GM19468 (cell line): ENCODE measurements around the gene SERPINA6.
A peak's percentile ranks its signal among the peaks of the same experiment; 100 is the strongest.
"Not testable (repeated sequence)": the region's sequence is repeated elsewhere in the genome, so short reads cannot be mapped to it uniquely, and the experiment has no call there.

Experiments used
- ATAC-seq: cut with Tn5 transposase; IDR thresholded peaks from one replicate; pipeline ENCODE4 v1.9.1; 2021; ENCODE audit warnings: mild to moderate bottlenecking, moderate library complexity, moderate number of reproducible peaks; ENCODE audit not compliant: unreplicated experiment; ENCODE audit errors: extremely low read depth

SERPINA6 gene

DNA sequence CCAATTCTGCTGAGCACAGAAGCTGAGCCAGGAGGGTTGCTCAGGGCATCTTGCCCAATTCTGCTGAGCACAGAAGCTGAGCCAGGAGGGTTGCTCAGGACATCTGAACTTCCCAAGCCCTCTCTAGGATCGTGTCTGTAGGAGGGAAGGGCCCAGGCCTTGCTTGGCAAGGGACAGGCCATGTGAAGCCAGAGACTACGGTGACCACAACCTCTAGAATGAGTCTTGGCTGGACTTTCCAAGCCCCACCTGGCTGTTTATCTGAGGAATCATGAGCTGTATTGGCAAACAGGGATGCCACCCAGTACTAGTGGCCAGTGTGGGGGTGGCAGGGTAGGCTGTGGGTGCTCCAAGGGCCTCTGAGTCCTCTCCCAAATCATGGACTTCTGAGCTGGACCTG is 7.7 kb upstream of the SERPINA6 start:
- no peak for ATAC-seq

DNA sequence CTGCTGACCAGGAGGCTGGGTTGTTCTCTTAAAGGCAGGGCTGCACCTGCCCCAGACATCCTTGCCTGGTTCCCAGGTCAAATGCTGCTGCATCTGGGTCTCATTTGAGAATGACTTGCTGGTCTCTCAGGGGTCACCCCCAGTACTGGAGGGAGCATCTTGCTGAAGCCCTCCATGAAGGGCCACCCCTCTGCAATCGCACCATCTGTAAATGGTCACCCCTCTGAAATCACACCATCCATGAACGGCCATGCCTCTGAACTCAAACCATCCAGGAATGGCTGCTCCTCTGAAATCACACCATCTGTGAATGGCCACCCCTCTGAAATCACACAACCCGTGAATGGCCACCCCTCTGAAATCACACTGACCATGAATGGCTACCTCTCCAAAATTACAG is 7.3 kb upstream of the SERPINA6 start:
- ATAC-seq: no peak

DNA sequence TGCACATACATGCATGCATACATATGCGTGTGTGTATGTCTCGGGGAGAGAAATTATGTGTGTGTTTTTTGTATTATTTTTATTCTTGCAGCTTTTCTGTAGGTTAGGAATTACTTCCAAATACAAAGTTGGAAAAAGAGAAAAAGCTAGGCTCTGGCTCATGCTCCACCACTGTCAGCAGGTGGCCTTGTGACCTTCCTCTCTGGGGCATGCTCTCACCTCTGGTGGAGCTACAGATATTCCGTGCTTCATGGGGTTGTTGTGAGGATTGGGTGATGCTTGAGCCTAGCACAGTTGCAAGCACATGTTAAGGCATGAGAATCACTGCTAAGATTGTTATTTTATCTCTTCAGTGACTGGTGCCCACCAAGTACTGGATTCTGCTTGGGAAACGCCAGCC is 6.7 kb upstream of the SERPINA6 start:
- no peak for ATAC-seq

DNA sequence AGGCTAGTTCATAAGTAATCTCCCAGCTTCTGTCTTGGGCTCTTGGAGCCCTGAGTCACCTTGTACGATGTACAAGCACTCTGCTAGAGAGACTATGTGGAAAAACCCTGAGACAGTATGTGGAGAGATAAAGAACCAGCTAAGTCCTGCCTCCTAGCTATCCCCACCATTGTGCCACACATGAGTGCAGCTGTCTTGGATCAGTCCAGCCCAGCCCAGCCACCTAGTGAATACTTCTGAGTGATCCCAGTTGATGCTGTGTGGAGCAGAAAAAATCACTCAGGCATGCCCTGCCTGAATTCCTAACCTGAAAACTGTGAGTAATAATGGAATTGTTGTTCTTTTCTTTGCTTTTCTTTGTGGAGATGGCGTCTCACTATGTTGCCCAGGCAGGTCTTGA is 5.1 kb upstream of the SERPINA6 start:
- ATAC-seq: no peak

DNA sequence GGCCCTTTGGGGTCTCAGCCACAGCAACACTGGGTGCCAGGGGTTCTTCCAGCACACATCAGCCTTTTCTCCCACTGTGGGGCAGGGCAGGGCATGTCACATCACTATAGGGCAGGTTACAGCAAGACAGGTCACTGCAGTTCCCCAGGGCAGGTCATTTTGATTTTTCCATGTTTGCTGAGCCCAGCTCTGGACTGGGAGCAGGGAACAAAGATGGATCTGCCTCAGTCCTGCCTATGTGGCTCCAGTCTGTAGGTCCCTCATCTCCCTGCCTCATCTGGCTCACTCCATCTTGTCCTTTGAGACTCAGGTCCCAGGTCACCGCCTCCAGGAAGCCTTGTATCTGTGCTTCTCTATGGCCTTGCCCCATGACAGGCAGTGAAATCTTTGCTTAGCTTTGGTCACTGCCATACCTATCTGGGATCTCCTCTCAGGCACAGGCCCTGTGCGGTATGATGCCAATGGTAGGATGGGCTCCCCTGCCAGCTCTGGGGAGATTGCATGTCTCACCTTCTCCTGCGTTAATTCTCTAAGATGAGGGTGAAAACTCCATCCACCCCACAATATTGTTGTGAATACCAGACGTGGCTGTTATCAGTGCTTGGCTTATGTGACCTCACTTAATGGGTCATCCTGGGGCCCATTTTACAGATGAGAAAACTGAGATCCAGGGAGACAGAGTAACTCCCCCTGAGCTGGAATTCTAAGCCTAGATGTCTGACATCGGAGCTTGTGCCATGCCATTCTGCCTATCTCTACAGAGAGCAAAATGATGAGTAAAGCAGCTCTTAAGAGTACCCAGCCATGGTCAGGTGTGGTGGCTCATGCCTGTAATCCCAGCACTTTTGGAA is 1.5 kb downstream of the SERPINA6 start:
- no peak for ATAC-seq

DNA sequence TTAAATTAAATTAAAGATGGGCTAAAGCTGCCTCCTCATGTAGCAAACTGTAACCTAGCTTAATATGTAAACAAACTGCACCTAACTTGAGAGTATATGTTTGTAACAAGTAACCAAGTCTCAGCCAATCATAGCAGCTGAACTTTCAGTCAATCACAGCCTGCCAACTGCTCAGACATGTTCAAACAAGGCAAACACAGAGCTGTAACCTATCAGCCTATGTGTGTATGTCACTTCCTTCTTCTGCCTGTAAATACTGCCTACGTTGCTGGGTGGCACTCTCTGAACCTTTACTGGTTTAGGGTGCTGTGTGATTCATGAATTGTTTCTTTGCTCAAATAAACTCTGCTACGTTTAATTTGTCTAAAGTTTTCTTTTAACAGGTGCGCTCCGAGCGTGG is 2.9 kb downstream of the SERPINA6 start:
- ATAC-seq: peak; percentile 43

DNA sequence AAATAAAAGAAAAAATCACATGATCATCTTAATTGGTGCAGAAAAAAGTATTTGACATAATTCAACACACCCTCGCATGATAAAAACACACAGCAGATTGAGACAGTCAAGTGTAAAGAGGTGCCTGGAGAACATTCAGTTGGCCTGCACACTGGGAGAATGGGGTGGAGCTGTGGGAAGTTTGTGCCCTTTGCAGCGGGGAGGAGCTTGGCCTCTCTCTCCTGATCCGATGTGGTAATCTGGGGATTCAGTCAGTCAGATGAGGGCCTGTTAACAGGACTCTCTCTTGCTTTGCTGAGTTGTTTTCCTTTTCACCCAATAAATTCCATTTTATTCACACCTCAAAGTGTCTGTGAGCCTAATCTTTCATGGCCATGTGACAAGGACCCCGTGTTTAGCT is 5.9 kb downstream of the SERPINA6 start:
- ATAC-seq: no peak

DNA sequence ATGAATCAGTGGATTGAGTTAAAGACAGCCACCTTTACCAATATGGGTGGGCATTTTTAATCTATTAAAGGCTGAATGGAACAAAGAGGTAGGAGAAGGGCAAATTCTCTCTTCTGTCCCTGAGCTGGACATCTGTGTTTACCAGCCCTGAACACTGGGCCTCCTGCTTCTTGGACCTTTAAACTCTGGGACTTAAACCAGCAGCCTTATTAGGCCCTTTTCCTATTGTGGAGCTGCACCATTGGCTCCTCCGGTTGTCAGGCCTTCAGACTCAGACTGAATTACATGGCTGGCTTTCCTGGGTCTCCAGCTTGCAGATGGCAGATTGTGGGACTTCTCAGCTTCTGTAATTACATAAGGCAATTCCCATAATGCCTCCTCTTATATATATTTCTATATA is 6.4 kb downstream of the SERPINA6 start:
- ATAC-seq: no peak

DNA sequence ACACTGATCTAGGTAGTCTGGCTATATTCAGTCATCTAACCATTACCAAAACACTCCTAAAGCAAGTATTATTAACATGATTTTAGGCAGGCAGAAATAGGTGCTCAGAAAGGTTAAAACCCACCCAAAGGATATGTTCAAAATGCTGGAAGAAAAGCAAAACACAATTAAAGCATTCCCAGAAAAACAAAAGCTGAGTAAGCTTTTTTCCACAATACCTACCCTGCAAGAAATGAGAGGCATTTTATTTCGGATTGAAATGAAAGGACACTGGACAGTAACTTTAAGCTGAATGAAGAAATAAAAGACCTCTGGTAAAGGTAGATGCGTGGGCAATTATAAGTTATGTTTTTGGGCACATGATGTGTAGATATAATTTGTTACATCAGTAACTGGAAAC is 8.2 kb downstream of the SERPINA6 start:
- ATAC-seq: no peak

DNA sequence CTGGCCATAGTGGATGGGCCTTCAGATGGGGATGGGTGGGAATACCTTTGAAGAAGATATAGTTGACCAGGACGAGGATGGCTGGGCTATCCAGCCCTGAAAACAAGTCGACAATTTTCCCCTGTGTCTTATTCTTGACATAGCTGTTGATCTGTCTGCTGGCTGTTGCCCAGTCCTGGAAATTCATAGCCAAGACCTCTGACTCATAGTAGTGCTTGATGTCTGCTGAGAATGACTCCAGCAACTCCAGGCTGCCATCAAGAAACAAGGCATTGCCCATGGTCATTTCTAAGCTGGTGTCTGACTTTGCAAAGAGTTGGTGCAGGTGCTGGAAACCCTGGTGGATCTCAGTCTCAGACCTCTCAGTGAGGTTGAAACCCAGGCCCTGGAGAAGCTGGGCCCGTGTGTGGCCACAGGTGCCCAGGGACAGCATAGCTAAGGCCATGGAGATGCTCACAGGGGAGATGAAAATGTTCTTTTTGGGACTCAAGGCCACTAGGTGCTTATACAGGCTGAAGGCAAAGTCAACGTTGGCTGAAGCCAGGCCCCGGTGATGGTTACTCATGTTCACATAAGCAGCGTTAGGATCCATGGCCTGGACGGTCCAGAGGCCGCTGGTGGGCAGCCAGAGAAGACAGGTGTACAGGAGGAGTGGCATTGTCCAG is 9.0 kb downstream of the SERPINA6 start:
- no peak for ATAC-seq

DNA sequence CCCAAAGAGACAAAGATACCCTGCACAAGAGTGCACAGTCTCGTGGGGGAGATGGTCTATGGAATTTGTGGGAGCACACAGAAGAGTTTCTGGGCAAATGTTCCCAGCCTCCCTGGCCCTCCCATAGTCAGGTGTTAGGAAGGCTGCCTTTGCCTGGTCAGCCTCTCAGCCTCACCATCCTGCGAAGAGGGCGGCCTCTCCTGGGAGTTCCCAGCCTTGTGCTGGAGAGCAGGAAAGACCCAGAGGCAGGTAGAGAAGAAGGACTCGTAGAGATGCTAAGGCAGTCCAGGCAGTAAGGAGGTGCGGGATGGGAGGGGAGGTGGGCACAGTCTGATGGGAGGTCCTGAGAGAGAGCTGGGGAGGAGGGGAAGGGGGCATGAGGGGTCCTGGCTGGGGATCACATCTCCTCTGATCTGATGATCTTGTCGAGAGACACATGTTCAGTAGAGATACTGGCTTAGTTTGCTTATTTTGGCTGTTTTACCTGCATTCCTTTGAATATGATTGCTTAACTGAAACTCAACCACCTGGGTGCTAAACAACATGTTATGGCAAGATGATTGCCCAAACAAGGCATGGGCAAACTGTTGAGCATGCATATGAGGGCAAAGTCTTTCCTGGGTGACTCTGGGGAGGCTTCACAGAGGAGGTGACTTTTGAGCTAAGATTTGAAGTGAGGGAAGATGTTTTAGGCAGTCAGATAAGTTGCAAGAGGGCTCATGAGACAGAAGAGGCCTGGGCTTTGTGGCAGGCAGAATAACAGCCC is 10.5 kb downstream of the SERPINA6 start:
- no peak for ATAC-seq

DNA sequence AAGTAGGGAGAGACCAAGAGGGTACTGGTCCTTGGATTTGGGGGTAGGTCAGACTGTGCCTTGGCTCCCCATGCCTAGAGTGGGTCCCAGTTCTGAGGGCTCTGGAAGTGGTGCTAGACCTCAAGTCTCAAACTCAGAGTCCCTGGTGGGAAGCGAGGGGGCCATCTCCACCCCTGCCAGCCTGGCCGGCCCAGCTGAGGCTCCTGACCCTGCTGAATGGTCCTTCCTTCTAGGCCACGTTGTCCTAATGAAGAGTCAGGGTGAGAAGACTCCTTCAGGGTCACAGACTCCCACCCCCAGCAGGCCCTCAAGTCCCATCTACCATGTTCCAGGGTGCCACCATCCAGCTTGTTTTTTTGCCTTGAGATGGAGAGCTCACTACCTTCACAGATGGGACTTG is 12.9 kb downstream of the SERPINA6 start:
- ATAC-seq: no peak

DNA sequence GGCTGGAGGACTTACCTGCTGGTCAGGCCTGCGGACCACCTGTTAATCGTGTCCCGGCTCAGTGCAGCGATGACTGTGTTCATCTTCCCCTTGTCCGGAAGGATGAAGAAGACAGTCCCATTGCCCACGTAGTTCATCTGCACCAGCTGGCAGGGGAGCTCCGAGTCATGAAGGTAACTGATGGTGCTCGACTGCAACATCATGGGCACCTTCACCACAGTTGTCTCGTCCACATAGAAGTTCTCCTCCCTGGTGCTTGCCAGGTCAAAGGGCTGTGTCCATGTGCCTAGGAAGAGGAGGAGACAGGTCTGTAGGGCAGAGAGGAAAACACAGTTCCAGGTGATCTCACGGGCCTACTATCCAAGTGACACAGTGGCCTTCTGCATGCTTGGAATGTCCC is 13.4 kb downstream of the SERPINA6 start:
- no peak for ATAC-seq

DNA sequence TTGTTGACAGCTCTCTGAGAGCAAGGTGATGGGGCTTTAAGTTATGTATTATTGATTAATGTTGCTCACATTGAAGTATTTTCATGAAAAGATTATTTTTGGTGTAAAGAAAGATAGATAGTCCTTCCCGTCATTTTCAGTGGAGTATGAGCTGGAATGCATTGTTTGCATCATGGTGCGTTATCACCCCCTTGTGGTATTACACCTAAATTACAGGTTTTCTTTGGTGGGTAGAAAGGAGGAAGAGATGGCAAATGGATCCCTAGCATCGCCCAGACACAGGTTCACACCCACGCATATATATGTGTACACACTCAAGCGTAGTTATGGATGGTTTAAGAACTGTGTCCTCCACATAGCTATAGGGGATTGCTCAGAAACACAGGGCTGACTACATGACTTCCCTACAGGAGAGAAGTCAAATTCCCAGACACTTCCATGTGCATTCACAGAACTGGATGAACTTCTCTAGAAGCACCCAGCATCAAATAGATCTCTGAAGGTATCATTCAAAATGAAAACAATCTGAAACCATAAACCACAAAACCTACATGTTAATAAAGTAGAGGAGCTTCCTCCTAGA is 15.6 kb downstream of the SERPINA6 start:
- ATAC-seq: no peak

DNA sequence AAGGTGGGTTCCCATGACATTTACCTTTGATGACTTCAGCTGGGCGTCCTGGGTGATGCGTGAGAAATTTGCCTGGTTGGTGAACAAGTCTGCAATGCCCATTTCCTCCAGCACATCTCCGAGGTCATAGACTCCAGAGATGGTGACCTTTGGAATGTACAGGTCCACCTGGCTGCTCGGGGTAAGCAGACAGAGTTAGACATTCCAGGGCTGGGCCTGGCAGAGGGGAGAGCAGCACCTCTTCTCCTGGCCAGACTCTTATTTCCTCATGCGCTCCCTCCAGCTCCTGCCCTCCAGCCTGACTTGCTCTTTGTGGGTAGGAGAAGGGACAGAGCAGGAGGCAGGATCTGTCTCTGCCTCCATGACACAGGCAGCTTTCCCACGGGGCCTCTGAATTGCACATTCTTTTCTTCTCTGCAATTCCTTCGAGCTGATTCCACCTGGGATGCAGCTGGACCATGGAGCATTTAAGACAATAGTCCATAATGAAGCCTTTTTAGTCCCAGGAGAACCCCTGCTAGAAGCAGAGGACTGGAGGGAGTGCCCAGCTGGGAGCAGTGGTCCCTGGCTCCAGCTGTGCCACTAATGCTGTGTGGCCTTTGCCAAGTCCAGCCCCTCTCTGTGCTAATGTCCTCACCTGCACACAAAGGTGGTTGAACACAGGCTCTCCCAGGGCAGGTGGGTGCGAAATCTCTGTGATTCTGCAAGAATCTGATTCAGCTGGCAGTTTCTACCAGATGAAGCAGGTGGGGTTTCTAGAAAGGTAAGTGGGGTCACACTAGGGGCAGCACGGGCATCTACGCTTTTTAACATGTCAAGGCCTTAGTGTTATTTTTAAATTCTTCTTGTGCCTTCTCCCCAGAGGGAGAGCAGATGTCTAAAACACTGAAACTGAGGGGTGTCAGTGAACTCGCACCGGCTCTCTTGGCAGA is 16.8 kb downstream of the SERPINA6 start:
- no peak for ATAC-seq

DNA sequence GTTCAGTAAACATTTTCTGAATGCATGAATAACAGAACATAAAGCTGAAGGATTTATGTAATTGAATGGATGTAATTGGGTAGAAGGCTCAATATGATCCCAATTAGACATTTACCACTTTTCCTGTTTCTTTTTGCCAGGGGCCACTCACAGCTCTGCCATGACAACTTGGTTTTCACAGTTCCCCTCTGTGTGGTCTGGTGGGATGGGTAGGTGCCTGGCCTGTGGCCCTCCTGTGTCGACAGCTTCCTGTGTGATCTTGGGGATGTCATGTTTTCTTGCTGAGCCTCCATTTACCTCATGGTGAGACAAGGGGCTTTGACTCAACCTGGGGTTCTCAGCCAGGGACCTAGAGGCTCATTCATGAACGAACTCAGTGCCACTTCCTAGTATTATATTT is 17.5 kb downstream of the SERPINA6 start:
- no peak for ATAC-seq

DNA sequence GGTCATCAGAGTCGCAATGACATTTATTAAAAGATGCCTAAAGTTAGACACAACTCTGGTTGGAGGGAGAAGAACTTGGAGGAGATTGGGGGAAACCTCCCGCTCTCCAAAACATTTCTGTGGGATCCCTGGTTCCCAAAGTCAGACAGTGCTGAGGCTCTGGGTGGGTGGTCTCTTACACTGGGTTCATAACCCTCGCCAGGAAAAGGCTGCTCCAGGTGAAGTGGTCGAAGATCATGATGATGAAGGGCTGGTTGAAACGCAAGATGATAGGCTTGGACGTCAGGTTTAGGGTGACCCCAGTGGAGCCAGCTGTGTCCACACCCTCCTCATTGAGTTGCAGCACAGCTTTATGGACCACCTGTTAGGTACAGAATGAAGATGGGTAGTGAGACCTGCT is 18.9 kb downstream of the SERPINA6 start:
- no peak for ATAC-seq

DNA sequence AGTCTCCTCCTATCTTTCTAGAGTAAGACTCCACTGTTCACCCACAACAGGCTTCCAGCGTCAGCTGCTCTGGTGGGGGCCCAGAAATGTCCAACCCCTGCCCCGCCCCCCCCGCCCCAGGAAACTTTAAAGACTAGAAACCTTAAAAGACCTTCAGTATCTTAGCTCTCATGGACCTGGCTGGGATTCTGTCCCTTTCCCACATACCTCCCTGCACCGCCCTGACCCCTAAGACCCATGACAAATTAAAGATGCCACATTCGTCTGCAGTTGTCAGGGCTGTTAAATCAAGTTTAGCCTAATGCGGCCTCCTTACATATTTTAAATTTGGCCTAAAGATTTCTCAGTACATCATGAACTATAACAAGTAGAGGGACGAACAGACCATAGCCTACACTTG is 20.0 kb downstream of the SERPINA6 start:
- no peak for ATAC-seq

DNA sequence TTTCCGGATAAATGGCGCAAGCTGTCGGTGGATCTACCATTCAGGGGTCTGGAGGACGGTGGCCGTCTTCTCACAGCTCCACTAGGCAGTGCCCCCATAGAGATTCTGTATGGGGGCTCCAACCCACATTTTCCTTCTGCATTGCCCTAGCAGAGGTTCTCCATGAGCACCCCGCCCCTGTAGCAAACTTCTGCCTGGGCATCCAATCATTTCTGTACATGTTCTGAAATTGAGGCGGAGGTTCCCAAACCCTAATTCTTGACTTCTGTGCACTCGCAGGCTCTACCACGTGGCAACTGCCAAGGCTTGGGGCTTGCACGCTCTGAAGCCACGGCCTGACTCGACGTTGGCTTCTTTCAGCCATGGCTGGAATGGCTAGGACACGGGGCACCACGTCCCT is 25.0 kb downstream of the SERPINA6 start:
- ATAC-seq: no peak

DNA sequence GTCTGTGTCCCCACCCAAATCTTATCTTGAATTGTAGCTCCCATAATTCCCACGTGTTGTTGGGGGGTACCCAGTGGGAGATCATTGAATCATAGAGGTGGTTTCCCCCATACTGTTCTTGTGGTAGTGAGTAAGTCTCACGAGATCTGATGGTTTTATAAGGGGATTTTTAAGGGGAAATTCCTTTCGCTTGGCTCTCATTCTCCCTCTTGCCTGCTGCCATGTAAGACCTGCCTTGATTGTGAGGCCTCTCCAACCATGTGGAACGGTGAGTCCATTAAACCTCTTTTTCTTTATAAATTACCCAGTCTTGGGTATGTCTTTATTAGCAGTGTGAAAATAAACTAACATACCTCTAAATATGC is 27.0 kb downstream of the SERPINA6 start:
- ATAC-seq: not testable (repeated sequence)
